ENCODE data around the gene ELF3. TPM values are rescaled to one million over a fixed set of nuclear protein-coding genes. Genes with fewer than 3 reads are reported as not detected.

ELF3 gene
- total and polyA plus RNA-seq, 2 of the 13 experiments (the other 11 are each of a cell fraction or from before 2014, with no cell fraction given), result 11.5 to 55.1 TPM

- no peak for TF ChIP-seq TCF12 (IDR thresholded peaks at IDR 0.05)
- TF ChIP-seq TCF12 (CRISPR knock-in tag; IDR thresholded peaks at IDR 0.05), result 0 out of 2 replicates have a peak, but pooled peaks have one; percentile 6
- no peak for TF ChIP-seq KDM3A (CRISPR knock-in tag; IDR thresholded peaks at IDR 0.05; ENCODE audit: low read depth)
- no peak for TF ChIP-seq THYN1 (CRISPR knock-in tag; IDR thresholded peaks at IDR 0.05; ENCODE audit: borderline replicate concordance, low read depth)
- no peak for TF ChIP-seq GZF1 (CRISPR knock-in tag; IDR thresholded peaks at IDR 0.05)
- TF ChIP-seq U2AF1 (optimal IDR thresholded peaks at IDR 0.05; ENCODE audit: low read depth, low read length), result peak; percentile 28
- no peak for TF ChIP-seq ZSCAN30 (CRISPR knock-in tag; IDR thresholded peaks at IDR 0.05)
- no peak for TF ChIP-seq SRF (IDR thresholded peaks at IDR 0.05; ENCODE audit: low read depth, low read length)
- peak; percentile 47; the same call in 1 of the 2 replicates for TF ChIP-seq RFXAP (CRISPR knock-in tag; IDR thresholded peaks at IDR 0.05; ENCODE audit: borderline replicate concordance)
- TF ChIP-seq TAF15 (IDR thresholded peaks at IDR 0.05; ENCODE audit: low read depth, low read length, poor library complexity, severe bottlenecking), result no peak
- TF ChIP-seq ZNF792 (CRISPR knock-in tag; IDR thresholded peaks at IDR 0.05), result peak; percentile 80
- TF ChIP-seq PRMT3 (CRISPR knock-in tag; IDR thresholded peaks at IDR 0.05; ENCODE audit: borderline replicate concordance, low read depth), result 0 out of 2 replicates have a peak, but pooled peaks have one; percentile 41
- TF ChIP-seq, protein P1, sequence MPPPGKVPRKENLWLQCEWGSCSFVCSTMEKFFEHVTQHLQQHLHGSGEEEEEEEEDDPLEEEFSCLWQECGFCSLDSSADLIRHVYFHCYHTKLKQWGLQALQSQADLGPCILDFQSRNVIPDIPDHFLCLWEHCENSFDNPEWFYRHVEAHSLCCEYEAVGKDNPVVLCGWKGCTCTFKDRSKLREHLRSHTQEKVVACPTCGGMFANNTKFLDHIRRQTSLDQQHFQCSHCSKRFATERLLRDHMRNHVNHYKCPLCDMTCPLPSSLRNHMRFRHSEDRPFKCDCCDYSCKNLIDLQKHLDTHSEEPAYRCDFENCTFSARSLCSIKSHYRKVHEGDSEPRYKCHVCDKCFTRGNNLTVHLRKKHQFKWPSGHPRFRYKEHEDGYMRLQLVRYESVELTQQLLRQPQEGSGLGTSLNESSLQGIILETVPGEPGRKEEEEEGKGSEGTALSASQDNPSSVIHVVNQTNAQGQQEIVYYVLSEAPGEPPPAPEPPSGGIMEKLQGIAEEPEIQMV (CRISPR knock-in tag; IDR thresholded peaks at IDR 0.05; ENCODE audit: low read depth), result peak; percentile 58; the same call in 1 of the 2 replicates
- TF ChIP-seq CAMTA2 (CRISPR knock-in tag; IDR thresholded peaks at IDR 0.05; ENCODE audit: borderline replicate concordance), result no peak
- no peak for TF ChIP-seq NFAT5 (CRISPR knock-in tag; IDR thresholded peaks at IDR 0.05)
- no peak for TF ChIP-seq HOXA9 (CRISPR knock-in tag; IDR thresholded peaks at IDR 0.05; ENCODE audit: borderline replicate concordance)
- TF ChIP-seq ZNF124 (CRISPR knock-in tag; IDR thresholded peaks at IDR 0.05), result no peak
- TF ChIP-seq, protein P2, sequence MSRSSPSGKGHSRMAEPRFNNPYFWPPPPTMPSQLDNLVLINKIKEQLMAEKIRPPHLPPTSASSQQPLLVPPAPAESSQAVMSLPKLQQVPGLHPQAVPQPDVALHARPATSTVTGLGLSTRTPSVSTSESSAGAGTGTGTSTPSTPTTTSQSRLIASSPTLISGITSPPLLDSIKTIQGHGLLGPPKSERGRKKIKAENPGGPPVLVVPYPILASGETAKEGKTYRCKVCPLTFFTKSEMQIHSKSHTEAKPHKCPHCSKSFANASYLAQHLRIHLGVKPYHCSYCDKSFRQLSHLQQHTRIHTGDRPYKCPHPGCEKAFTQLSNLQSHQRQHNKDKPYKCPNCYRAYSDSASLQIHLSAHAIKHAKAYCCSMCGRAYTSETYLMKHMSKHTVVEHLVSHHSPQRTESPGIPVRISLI (CRISPR knock-in tag; IDR thresholded peaks at IDR 0.05; ENCODE audit: borderline replicate concordance), result no peak
Observed at GRCh38 chr1:202010180-202011015, at the start of gene ELF3 (continued).
